Measurements from ENCODE around the gene HNRNPLL. TPM values are rescaled to one million over a fixed set of nuclear protein-coding genes. Genes with fewer than 3 reads are reported as not detected.

Gene HNRNPLL
- total RNA-seq, 1 donor from 2014 or later = 29.7 TPM

- TF ChIP-seq CTCF (IDR thresholded peaks at IDR 0.05; ENCODE audit: insufficient read depth, low read length, severe bottlenecking) = no peak
- DNase-seq (ENCODE audit: low read depth) = peak; percentile 43
- Histone ChIP-seq H3K36me3 (ENCODE audit: control insufficient read depth, insufficient read depth, low read length) (no peaks in the 10 kb centered on the region), H3K27me3 (ENCODE audit: control insufficient read depth, insufficient read depth, low read length) (peaks cover 4% of the 10 kb centered on the region), H3K4me3 (ENCODE audit: low read depth, low read length) (peak overlapping the region; percentile 27)
- no peak for FAIRE-seq
Observed at GRCh38 chr2:38528008-38528442, 74.7 kb downstream of the HNRNPLL start.

GRCh38 chr2:38527338-38528007, 75.3 kb downstream of the HNRNPLL start:
- Histone ChIP-seq H3K4me3 (ENCODE audit: low read depth, low read length) (peak overlapping the region; percentile 27), H3K36me3 (ENCODE audit: control insufficient read depth, insufficient read depth, low read length) (no peaks in the 10 kb centered on the region), H3K27me3 (ENCODE audit: control insufficient read depth, insufficient read depth, low read length) (peaks cover 4% of the 10 kb centered on the region)
- FAIRE-seq = no peak
- TF ChIP-seq CTCF (IDR thresholded peaks at IDR 0.05; ENCODE audit: insufficient read depth, low read length, severe bottlenecking) = no peak
- no peak for DNase-seq (ENCODE audit: low read depth)

- FAIRE-seq (no peak), DNase-seq (ENCODE audit: low read depth) (no peak)
- peaks cover 4% of the 10 kb centered on the region for H3K27me3 ChIP-seq (ENCODE audit: control insufficient read depth, insufficient read depth, low read length)
- no peaks in the 10 kb centered on the region for H3K36me3 ChIP-seq (ENCODE audit: control insufficient read depth, insufficient read depth, low read length)
- TF ChIP-seq CTCF (IDR thresholded peaks at IDR 0.05; ENCODE audit: insufficient read depth, low read length, severe bottlenecking) = no peak
- H3K4me3 ChIP-seq (ENCODE audit: low read depth, low read length) = no peak overlapping the region
Observed at GRCh38 chr2:38526195-38526594, 76.5 kb downstream of the HNRNPLL start.

- no peak for DNase-seq (ENCODE audit: low read depth)
- no peak for FAIRE-seq
- TF ChIP-seq CTCF (IDR thresholded peaks at IDR 0.05; ENCODE audit: insufficient read depth, low read length, severe bottlenecking) = no peak
- H3K4me3 ChIP-seq (ENCODE audit: low read depth, low read length) = no peak overlapping the region
- peaks cover 4% of the 10 kb centered on the region for H3K27me3 ChIP-seq (ENCODE audit: control insufficient read depth, insufficient read depth, low read length)
- H3K36me3 ChIP-seq (ENCODE audit: control insufficient read depth, insufficient read depth, low read length) = no peaks in the 10 kb centered on the region
Observed at GRCh38 chr2:38524580-38524979, 78.1 kb downstream of the HNRNPLL start.

- Histone ChIP-seq H3K4me3 (ENCODE audit: low read depth, low read length) (no peak overlapping the region), H3K36me3 (ENCODE audit: control insufficient read depth, insufficient read depth, low read length) (no peaks in the 10 kb centered on the region), H3K27me3 (ENCODE audit: control insufficient read depth, insufficient read depth, low read length) (peaks cover 4% of the 10 kb centered on the region)
- DNase-seq (ENCODE audit: low read depth) (no peak), FAIRE-seq (no peak)
- TF ChIP-seq CTCF (IDR thresholded peaks at IDR 0.05; ENCODE audit: insufficient read depth, low read length, severe bottlenecking) = no peak
Observed at GRCh38 chr2:38523728-38524437, 78.8 kb downstream of the HNRNPLL start.

Measured in bronchial epithelial cell (primary cell).